ENCODE results near the gene MARK4.
"Not testable (repeated sequence)": the region's sequence is repeated elsewhere in the genome, so short reads cannot be mapped to it uniquely, and the experiment has no call there.

MARK4 gene

DNA sequence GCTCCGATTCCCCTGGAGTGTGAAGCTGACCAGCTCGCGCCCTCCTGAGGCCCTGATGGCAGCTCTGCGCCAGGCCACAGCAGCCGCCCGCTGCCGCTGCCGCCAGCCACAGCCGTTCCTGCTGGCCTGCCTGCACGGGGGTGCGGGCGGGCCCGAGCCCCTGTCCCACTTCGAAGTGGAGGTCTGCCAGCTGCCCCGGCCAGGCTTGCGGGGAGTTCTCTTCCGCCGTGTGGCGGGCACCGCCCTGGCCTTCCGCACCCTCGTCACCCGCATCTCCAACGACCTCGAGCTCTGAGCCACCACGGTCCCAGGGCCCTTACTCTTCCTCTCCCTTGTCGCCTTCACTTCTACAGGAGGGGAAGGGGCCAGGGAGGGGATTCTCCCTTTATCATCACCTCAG, 51.3 kb downstream of the MARK4 start:
- H3K27me3 ChIP-seq (ENCODE audit: control insufficient read depth, insufficient read depth, low read length) = no peaks in the 10 kb centered on the region
- H3K36me3 ChIP-seq (ENCODE audit: control insufficient read depth, insufficient read depth, low read length) = peaks cover 4% of the 10 kb centered on the region
- H3K9ac ChIP-seq (ENCODE audit: low read length) = no peak overlapping the region
- no peak overlapping the region for H3K4me3 ChIP-seq (ENCODE audit: low read length)
- H3K9me3 ChIP-seq (ENCODE audit: control insufficient read depth, low read length) = no peaks in the 10 kb centered on the region
- no peaks in the 10 kb centered on the region for H3K4me1 ChIP-seq (ENCODE audit: control insufficient read depth, insufficient read depth, low read length)

GRCh38 chr19:45303269-45304060, 52.4 kb downstream of the MARK4 start:
- H3K36me3 ChIP-seq (ENCODE audit: control insufficient read depth, insufficient read depth, low read length) = no peaks in the 10 kb centered on the region

GRCh38 chr19:45304141-45304926, 53.3 kb downstream of the MARK4 start:
- H3K4me3 ChIP-seq (ENCODE audit: low read length) = no peak overlapping the region
- H3K27me3 ChIP-seq (ENCODE audit: control insufficient read depth, insufficient read depth, low read length) = no peaks in the 10 kb centered on the region
- no peak overlapping the region for H3K9ac ChIP-seq (ENCODE audit: low read length)
- H3K4me1 ChIP-seq (ENCODE audit: control insufficient read depth, insufficient read depth, low read length) = no peaks in the 10 kb centered on the region
- no peaks in the 10 kb centered on the region for H3K36me3 ChIP-seq (ENCODE audit: control insufficient read depth, insufficient read depth, low read length)
- H3K9me3 ChIP-seq (ENCODE audit: control insufficient read depth, low read length) = no peaks in the 10 kb centered on the region

More at GRCh38 chr19:45303269-45304060, 52.4 kb downstream of the MARK4 start:
- Histone ChIP-seq H3K9ac (ENCODE audit: low read length) (no peak overlapping the region), H3K4me1 (ENCODE audit: control insufficient read depth, insufficient read depth, low read length) (no peaks in the 10 kb centered on the region), H3K9me3 (ENCODE audit: control insufficient read depth, low read length) (no peaks in the 10 kb centered on the region), H3K27me3 (ENCODE audit: control insufficient read depth, insufficient read depth, low read length) (no peaks in the 10 kb centered on the region), H3K4me3 (ENCODE audit: low read length) (no peak overlapping the region)

DNA sequence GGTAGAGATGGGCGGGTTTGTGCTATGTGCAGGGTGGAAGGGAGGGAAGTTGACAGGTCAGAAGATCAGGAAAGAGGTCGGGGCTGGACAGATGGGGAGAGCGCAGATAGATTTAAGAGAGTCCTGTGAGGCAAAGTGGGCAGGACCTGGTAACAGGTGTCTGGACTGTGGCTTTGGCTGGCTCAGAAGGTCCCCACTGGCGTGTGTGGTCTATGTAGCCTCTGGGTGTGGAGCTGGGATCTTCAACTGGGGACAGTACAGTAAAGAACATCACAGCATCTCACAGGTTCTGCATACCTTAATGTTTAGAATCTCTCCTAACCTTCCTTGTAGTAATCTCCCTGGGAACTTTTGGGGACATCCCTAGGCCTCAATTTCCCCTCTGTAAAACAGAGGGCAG, 53.9 kb downstream of the MARK4 start:
- Histone ChIP-seq H3K27me3 (ENCODE audit: control insufficient read depth, insufficient read depth, low read length) (no peaks in the 10 kb centered on the region), H3K4me1 (ENCODE audit: control insufficient read depth, insufficient read depth, low read length) (no peaks in the 10 kb centered on the region), H3K4me3 (ENCODE audit: low read length) (no peak overlapping the region), H3K36me3 (ENCODE audit: control insufficient read depth, insufficient read depth, low read length) (no peaks in the 10 kb centered on the region), H3K9me3 (ENCODE audit: control insufficient read depth, low read length) (no peaks in the 10 kb centered on the region), H3K9ac (ENCODE audit: low read length) (no peak overlapping the region)

DNA sequence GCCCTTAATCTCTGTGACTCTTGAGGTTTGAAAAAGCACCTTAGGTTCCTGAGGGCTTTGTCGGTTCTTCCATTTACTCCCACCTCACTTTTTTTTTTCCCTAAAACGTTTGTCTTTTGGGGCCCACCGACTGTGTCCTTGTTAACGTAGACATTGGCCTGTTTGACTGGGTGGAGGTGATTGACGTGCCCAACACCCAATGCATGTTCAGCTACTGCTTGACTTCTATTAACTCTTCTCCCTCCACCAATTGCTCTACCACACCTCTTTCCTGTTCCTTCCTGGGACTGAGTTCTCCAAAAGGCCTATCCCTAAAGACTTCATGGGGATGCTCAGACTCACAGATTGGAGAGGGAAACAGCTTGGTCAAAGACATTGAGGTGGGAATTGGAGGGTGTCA, 54.4 kb downstream of the MARK4 start:
- no peaks in the 10 kb centered on the region for H3K27me3 ChIP-seq (ENCODE audit: control insufficient read depth, insufficient read depth, low read length)
- no peaks in the 10 kb centered on the region for H3K36me3 ChIP-seq (ENCODE audit: control insufficient read depth, insufficient read depth, low read length)
- no peaks in the 10 kb centered on the region for H3K4me1 ChIP-seq (ENCODE audit: control insufficient read depth, insufficient read depth, low read length)
- no peaks in the 10 kb centered on the region for H3K9me3 ChIP-seq (ENCODE audit: control insufficient read depth, low read length)
- no peak overlapping the region for H3K4me3 ChIP-seq (ENCODE audit: low read length)
- no peak overlapping the region for H3K9ac ChIP-seq (ENCODE audit: low read length)

- no peak overlapping the region for H3K4me3 ChIP-seq (ENCODE audit: low read length)
- H3K4me1 ChIP-seq (ENCODE audit: control insufficient read depth, insufficient read depth, low read length) = no peaks in the 10 kb centered on the region
- no peaks in the 10 kb centered on the region for H3K27me3 ChIP-seq (ENCODE audit: control insufficient read depth, insufficient read depth, low read length)
- no peak overlapping the region for H3K9ac ChIP-seq (ENCODE audit: low read length)
- H3K36me3 ChIP-seq (ENCODE audit: control insufficient read depth, insufficient read depth, low read length) = no peaks in the 10 kb centered on the region
- H3K9me3 ChIP-seq (ENCODE audit: control insufficient read depth, low read length) = no peaks in the 10 kb centered on the region
Observed at GRCh38 chr19:45306040-45306439, 55.0 kb downstream of the MARK4 start.

DNA sequence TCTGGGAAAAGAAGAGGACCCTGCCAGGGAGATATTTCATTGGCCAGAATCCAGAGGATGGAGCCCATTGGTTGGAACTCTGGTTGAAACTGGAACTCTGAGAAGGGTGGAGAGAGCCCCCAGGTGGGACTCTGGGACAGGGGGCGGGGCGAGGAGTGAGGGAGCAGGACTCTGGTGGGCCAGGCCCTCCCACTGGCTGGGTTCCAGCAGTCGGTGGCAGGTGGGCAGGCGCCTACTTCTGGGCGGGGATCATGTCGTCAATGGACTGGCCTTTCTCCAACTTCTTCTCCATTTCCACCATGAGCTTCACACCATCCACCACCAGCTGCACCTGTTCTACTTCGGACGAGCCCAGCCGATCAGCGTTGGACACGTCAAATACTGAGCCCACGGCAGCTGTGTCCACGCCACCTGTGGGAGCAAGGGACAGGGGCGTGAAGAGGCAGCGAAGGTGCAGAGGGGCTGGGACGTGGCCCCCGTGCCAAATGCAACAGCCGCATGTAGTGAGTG, 55.5 kb downstream of the MARK4 start:
- Histone ChIP-seq H3K27me3 (ENCODE audit: control insufficient read depth, insufficient read depth, low read length) (no peaks in the 10 kb centered on the region), H3K9me3 (ENCODE audit: control insufficient read depth, low read length) (no peaks in the 10 kb centered on the region), H3K4me3 (ENCODE audit: low read length) (no peak overlapping the region), H3K9ac (ENCODE audit: low read length) (no peak overlapping the region), H3K36me3 (ENCODE audit: control insufficient read depth, insufficient read depth, low read length) (no peaks in the 10 kb centered on the region), H3K4me1 (ENCODE audit: control insufficient read depth, insufficient read depth, low read length) (no peaks in the 10 kb centered on the region)

DNA sequence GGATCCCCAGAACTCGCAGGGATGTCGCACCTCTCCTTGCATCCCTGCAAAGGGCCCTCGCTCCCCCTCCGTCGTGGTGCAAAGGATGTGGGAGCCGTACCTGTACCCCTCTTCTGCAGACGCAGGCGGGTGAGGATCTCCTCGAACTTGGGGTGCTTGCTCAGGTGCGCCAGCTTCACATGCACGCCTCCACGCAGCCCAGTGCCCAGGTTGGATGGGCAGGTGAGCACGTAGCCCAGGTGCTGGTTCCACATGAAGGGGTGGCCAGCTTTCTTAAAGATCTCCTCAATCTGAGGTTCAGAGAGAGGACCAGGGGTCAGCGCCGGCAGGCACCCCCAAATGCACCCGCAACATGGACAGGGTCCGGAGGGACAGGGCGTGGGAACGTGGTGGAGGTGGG, 56.3 kb downstream of the MARK4 start:
- Histone ChIP-seq H3K9ac (ENCODE audit: low read length) (no peak overlapping the region), H3K36me3 (ENCODE audit: control insufficient read depth, insufficient read depth, low read length) (no peaks in the 10 kb centered on the region), H3K4me3 (ENCODE audit: low read length) (no peak overlapping the region)

DNA sequence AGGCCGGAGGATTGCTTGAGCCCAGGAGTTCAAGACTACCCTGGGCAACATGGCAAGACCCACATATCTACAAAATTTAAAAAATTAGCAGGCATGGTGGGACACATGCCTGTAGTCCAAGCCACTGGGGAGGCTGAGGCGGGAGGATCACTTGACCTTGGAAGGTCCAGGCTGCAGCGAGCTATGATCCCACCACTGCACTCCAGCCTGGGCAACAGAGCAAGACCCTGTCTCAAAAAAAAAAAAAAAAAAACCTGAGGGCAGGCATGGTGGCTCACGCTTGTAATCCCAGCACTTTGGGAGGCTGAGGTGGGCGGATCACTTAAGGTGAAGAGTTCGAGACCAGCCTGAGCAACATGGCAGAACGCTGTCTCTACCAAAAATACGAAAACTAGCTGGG, 58.3 kb downstream of the MARK4 start:
- not testable (repeated sequence) for H3K9ac ChIP-seq (ENCODE audit: low read length); H3K27me3 ChIP-seq (ENCODE audit: control insufficient read depth, insufficient read depth, low read length); H3K9me3 ChIP-seq (ENCODE audit: control insufficient read depth, low read length); H3K4me1 ChIP-seq (ENCODE audit: control insufficient read depth, insufficient read depth, low read length); H3K4me3 ChIP-seq (ENCODE audit: low read length); H3K36me3 ChIP-seq (ENCODE audit: control insufficient read depth, insufficient read depth, low read length)

More for the DNA sequence above, 56.3 kb downstream of the MARK4 start:
- Histone ChIP-seq H3K27me3 (ENCODE audit: control insufficient read depth, insufficient read depth, low read length) (no peaks in the 10 kb centered on the region), H3K9me3 (ENCODE audit: control insufficient read depth, low read length) (no peaks in the 10 kb centered on the region), H3K4me1 (ENCODE audit: control insufficient read depth, insufficient read depth, low read length) (no peaks in the 10 kb centered on the region)

DNA sequence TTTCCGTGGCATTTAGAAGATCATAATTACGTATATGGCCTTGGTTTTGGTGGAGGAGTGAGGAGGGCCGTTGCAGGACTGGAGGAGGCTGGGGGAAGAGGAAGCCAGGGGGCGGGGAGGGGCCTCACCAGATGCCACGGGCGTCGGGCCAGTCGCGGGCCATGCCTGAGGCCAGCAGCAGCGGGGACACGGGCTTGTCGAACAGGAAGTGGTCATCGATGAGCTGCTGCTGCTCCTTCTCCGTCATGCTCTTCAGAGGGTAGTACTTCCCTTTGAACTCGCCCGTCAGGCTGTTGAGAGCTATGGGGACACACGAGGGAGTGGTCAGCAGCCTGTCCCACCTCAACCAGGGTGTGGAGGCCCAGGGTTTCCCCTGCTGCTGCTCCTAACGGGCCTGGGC, 60.5 kb downstream of the MARK4 start:
- Histone ChIP-seq H3K4me1 (ENCODE audit: control insufficient read depth, insufficient read depth, low read length) (no peaks in the 10 kb centered on the region), H3K4me3 (ENCODE audit: low read length) (no peak overlapping the region), H3K9ac (ENCODE audit: low read length) (no peak overlapping the region), H3K9me3 (ENCODE audit: control insufficient read depth, low read length) (no peaks in the 10 kb centered on the region), H3K27me3 (ENCODE audit: control insufficient read depth, insufficient read depth, low read length) (peaks cover 9% of the 10 kb centered on the region), H3K36me3 (ENCODE audit: control insufficient read depth, insufficient read depth, low read length) (no peaks in the 10 kb centered on the region)

DNA sequence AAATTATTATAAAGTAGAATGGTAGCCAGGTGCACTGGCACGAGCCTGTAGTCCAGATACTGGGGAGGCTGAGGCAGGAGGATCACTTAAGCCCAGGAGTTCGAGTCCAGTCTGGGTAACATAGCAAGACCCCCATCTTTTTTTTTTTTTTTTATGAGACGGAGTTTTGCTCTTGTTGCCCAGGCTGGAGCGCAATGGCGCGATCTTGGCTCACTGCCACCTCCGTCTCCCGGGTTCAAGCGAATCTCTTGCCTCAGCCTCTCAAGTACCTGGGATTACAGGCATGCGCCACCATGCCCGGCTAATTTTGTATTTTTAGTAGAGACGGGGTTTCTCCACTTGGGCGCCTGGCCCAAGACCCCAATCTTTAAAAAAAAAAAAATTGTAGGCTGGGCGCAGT, 61.2 kb downstream of the MARK4 start:
- not testable (repeated sequence) for H3K4me1 ChIP-seq (ENCODE audit: control insufficient read depth, insufficient read depth, low read length); H3K4me3 ChIP-seq (ENCODE audit: low read length); H3K36me3 ChIP-seq (ENCODE audit: control insufficient read depth, insufficient read depth, low read length); H3K9me3 ChIP-seq (ENCODE audit: control insufficient read depth, low read length); H3K27me3 ChIP-seq (ENCODE audit: control insufficient read depth, insufficient read depth, low read length); H3K9ac ChIP-seq (ENCODE audit: low read length)

GRCh38 chr19:45314708-45315245, 63.7 kb downstream of the MARK4 start:
- peaks cover 10% of the 10 kb centered on the region for H3K27me3 ChIP-seq (ENCODE audit: control insufficient read depth, insufficient read depth, low read length)
- no peaks in the 10 kb centered on the region for H3K9me3 ChIP-seq (ENCODE audit: control insufficient read depth, low read length)
- no peak overlapping the region for H3K4me3 ChIP-seq (ENCODE audit: low read length)
- no peaks in the 10 kb centered on the region for H3K4me1 ChIP-seq (ENCODE audit: control insufficient read depth, insufficient read depth, low read length)
- no peaks in the 10 kb centered on the region for H3K36me3 ChIP-seq (ENCODE audit: control insufficient read depth, insufficient read depth, low read length)
- H3K9ac ChIP-seq (ENCODE audit: low read length) = no peak overlapping the region

All from mucosa of stomach (tissue), 1 donor.